Measurements from ENCODE around the gene ENTPD8.

ENTPD8 gene

DNA sequence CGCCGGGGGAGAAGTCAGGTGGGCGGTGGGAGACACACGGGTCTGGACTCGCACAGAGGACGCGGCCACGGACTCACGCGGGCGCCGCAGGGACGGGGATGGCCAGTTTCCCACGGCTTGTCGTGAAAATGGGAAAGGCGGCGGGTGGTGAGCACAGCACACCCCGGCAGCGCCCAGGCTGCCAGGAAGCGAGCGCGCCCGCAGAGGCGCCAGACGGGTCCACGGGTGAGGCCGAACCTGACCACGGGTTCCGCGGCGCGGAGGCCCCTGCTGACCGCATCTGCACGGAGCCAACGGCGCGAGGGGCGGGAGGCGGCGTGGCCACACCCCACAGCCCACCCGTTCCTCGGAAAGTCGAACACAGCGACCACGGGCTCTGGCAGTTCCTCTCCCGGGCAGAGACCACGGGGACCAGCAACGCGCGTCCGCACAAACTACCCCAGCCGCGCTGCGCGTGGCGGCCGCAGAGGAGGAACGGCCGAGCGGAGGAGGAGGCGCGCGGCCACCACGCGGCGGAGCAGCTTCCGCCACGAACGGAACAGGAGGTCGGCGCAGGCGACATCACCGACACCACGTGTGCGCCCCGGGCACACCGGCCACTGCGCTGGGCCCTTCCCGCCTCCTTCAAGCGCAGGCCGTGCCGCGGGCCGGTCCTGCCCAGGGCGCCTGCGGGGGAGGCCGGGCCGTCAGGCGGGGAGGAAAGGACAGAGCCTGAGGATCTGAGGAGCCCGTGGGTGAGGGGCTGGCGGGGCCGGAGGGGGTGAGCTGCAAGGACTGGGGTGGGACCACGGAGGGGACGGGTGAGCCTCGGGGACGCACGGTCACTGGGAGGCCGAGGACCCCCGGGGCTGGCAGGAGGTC lies 23.8 kb downstream of the ENTPD8 start:
- no peak overlapping the region for H4K8ac ChIP-seq (ENCODE audit: low read depth, low read length)
- no peak overlapping the region for H3K4ac ChIP-seq (ENCODE audit: low read depth, low read length)
- H2AK5ac ChIP-seq (ENCODE audit: low read length): no peak overlapping the region
- no peak overlapping the region for H2BK120ac ChIP-seq (ENCODE audit: low read depth, low read length)
- no peak overlapping the region for H2BK15ac ChIP-seq (replicated peaks; ENCODE audit: low read depth)
- no peak overlapping the region for H3K27ac ChIP-seq (ENCODE audit: low read depth, low read length)
- no peak overlapping the region for H3K18ac ChIP-seq (ENCODE audit: low read length)
- no peak for DNase-seq
- H3K36me3 ChIP-seq (ENCODE audit: control insufficient read depth, insufficient read depth, low read length): no peaks in the 10 kb centered on the region
- peaks cover 3% of the 10 kb centered on the region for H3K4me1 ChIP-seq (ENCODE audit: control insufficient read depth, low read depth, low read length)
- H3K56ac ChIP-seq (ENCODE audit: low read length): no peak overlapping the region
- no peaks in the 10 kb centered on the region for H3K79me2 ChIP-seq (ENCODE audit: control insufficient read depth, insufficient read depth, low read length)
- H3K79me1 ChIP-seq (ENCODE audit: low read length): peaks cover 4% of the 10 kb centered on the region
- H3K23ac ChIP-seq (ENCODE audit: low read length): no peak overlapping the region
- no peaks in the 10 kb centered on the region for H3K27me3 ChIP-seq (ENCODE audit: insufficient read depth, low read length, poor library complexity)
- H2BK5ac ChIP-seq (ENCODE audit: low read length): no peak overlapping the region
- H4K5ac ChIP-seq (ENCODE audit: low read length): no peak overlapping the region
- H3K4me3 ChIP-seq (ENCODE audit: low read length): no peak overlapping the region
- no peak overlapping the region for H3K4me2 ChIP-seq (ENCODE audit: low read length)
- H3K9ac ChIP-seq (ENCODE audit: low read length): no peak overlapping the region
- WGBS (ENCODE audit: extremely low coverage, insufficient coverage, low lambda C conversion rate): no CpG with 5 or more reads among the region's 99 CpGs

DNA sequence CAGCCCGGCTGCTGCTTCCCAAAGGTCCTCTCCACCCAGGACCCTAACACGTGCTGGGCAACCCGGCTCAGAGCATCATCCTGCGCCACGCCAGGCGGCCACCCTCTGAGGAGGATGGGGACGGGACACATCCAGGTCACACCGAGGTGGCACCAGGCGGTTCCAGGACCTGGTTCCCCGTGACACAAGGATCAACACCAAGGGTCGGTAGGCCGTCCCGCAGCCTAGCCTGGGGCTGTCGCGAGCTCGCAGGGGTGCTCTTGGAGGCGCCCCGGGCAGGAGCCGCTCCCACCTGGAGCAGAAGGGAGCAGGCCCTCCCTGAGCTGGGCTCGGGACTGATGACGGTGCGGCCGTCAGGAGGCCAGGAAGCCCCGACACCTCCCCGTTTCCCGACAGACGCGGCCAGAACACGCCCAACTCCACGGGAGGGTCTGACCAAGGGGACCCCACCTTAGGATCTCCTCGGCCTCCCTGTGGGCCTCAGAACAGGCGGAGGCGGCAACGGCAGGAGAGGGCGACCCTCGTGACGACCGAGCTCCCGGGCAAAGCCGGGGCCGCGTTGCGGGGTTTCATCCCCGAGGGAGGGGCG lies 24.5 kb downstream of the ENTPD8 start:
- Histone ChIP-seq H3K79me1 (ENCODE audit: low read length) (peaks cover 2% of the 10 kb centered on the region), H3K4me2 (ENCODE audit: low read length) (no peak overlapping the region), H4K5ac (ENCODE audit: low read length) (no peak overlapping the region), H3K27me3 (ENCODE audit: insufficient read depth, low read length, poor library complexity) (no peaks in the 10 kb centered on the region), H3K9ac (ENCODE audit: low read length) (no peak overlapping the region), H2AK5ac (ENCODE audit: low read length) (no peak overlapping the region), H4K8ac (ENCODE audit: low read depth, low read length) (no peak overlapping the region), H3K18ac (ENCODE audit: low read length) (no peak overlapping the region), H3K27ac (ENCODE audit: low read depth, low read length) (no peak overlapping the region), H3K79me2 (ENCODE audit: control insufficient read depth, insufficient read depth, low read length) (no peaks in the 10 kb centered on the region), H3K4me1 (ENCODE audit: control insufficient read depth, low read depth, low read length) (no peaks in the 10 kb centered on the region), H3K4ac (ENCODE audit: low read depth, low read length) (no peak overlapping the region), H3K4me3 (ENCODE audit: low read length) (no peak overlapping the region), H3K56ac (ENCODE audit: low read length) (no peak overlapping the region), H2BK15ac (replicated peaks; ENCODE audit: low read depth) (no peak overlapping the region), H3K36me3 (ENCODE audit: control insufficient read depth, insufficient read depth, low read length) (no peaks in the 10 kb centered on the region), H2BK5ac (ENCODE audit: low read length) (no peak overlapping the region), H3K23ac (ENCODE audit: low read length) (no peak overlapping the region), H2BK120ac (ENCODE audit: low read depth, low read length) (no peak overlapping the region)
- no CpG with 5 or more reads among the region's 45 CpGs for WGBS (ENCODE audit: extremely low coverage, insufficient coverage, low lambda C conversion rate)
- DNase-seq: no peak

DNA sequence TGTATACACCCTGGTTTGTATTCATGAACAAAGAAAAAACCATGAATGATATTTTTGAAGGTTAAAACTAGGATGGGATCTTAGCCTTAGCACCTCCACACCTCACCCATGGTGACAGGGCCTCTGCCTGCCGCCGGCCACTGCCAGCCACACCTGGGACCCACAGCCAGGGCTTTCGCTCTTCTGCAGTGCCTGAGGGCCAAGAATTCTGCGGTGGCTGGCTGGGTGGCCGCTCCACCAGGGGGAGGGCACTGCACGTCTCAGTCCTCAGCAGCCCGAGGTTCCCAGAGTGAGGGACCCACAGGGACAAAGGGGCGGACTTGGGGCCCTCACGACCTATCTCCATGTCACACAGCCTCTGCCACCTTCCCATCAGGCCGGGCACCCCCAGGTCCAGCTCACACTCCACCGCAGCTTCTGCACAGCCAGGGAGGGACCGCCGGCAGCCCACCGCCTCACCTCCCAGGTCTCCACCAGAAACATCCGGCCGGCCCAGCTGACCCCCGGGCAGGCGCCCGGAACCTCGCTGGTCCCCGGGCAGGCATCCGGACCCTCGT lies 25.1 kb downstream of the ENTPD8 start:
- H4K8ac ChIP-seq (ENCODE audit: low read depth, low read length): no peak overlapping the region
- H3K4ac ChIP-seq (ENCODE audit: low read depth, low read length): no peak overlapping the region
- DNase-seq: no peak
- no peaks in the 10 kb centered on the region for H3K4me1 ChIP-seq (ENCODE audit: control insufficient read depth, low read depth, low read length)
- no peaks in the 10 kb centered on the region for H3K79me2 ChIP-seq (ENCODE audit: control insufficient read depth, insufficient read depth, low read length)
- no peak overlapping the region for H3K9ac ChIP-seq (ENCODE audit: low read length)
- H3K4me3 ChIP-seq (ENCODE audit: low read length): no peak overlapping the region
- H3K79me1 ChIP-seq (ENCODE audit: low read length): no peaks in the 10 kb centered on the region
- H2BK5ac ChIP-seq (ENCODE audit: low read length): no peak overlapping the region
- no peak overlapping the region for H3K56ac ChIP-seq (ENCODE audit: low read length)
- H3K23ac ChIP-seq (ENCODE audit: low read length): no peak overlapping the region
- no peak overlapping the region for H4K5ac ChIP-seq (ENCODE audit: low read length)
- WGBS (ENCODE audit: extremely low coverage, insufficient coverage, low lambda C conversion rate): no CpG with 5 or more reads among the region's 23 CpGs
- no peak overlapping the region for H3K18ac ChIP-seq (ENCODE audit: low read length)
- H2BK120ac ChIP-seq (ENCODE audit: low read depth, low read length): no peak overlapping the region
- H3K27me3 ChIP-seq (ENCODE audit: insufficient read depth, low read length, poor library complexity): no peaks in the 10 kb centered on the region
- no peak overlapping the region for H2BK15ac ChIP-seq (replicated peaks; ENCODE audit: low read depth)
- H3K4me2 ChIP-seq (ENCODE audit: low read length): no peak overlapping the region
- no peak overlapping the region for H3K27ac ChIP-seq (ENCODE audit: low read depth, low read length)
- H3K36me3 ChIP-seq (ENCODE audit: control insufficient read depth, insufficient read depth, low read length): no peaks in the 10 kb centered on the region
- H2AK5ac ChIP-seq (ENCODE audit: low read length): no peak overlapping the region

DNA sequence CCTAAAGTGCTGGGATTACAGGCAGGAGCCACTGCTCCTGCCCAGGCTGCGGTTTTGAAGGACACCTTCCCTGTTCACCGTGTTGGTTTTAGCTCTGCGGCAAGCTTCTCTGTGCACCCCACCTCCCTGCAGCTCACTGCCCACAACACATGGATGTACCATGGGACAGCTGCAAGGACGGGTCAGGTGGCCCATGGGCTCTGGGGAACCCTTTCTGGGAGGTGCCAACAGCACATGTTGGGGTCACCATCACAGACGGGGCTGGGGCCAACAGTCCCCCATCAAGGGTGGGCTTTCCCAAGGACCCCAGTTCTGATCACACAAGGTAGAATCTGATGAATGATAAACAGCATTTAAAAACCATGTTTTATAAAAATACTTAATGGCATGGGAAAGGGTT lies 25.7 kb downstream of the ENTPD8 start:
- H3K27ac ChIP-seq (ENCODE audit: low read depth, low read length): no peak overlapping the region
- H4K8ac ChIP-seq (ENCODE audit: low read depth, low read length): no peak overlapping the region
- no peaks in the 10 kb centered on the region for H3K27me3 ChIP-seq (ENCODE audit: insufficient read depth, low read length, poor library complexity)
- H3K79me2 ChIP-seq (ENCODE audit: control insufficient read depth, insufficient read depth, low read length): no peaks in the 10 kb centered on the region
- WGBS (ENCODE audit: extremely low coverage, insufficient coverage, low lambda C conversion rate): no CpG with 5 or more reads among the region's 5 CpGs
- no peak overlapping the region for H2BK120ac ChIP-seq (ENCODE audit: low read depth, low read length)
- no peaks in the 10 kb centered on the region for H3K4me1 ChIP-seq (ENCODE audit: control insufficient read depth, low read depth, low read length)
- H3K36me3 ChIP-seq (ENCODE audit: control insufficient read depth, insufficient read depth, low read length): no peaks in the 10 kb centered on the region
- no peak overlapping the region for H2AK5ac ChIP-seq (ENCODE audit: low read length)
- H3K4me3 ChIP-seq (ENCODE audit: low read length): no peak overlapping the region
- no peak overlapping the region for H3K18ac ChIP-seq (ENCODE audit: low read length)
- no peak overlapping the region for H3K23ac ChIP-seq (ENCODE audit: low read length)
- no peak overlapping the region for H3K4me2 ChIP-seq (ENCODE audit: low read length)
- no peak overlapping the region for H2BK15ac ChIP-seq (replicated peaks; ENCODE audit: low read depth)
- no peak for DNase-seq
- no peak overlapping the region for H2BK5ac ChIP-seq (ENCODE audit: low read length)
- no peaks in the 10 kb centered on the region for H3K79me1 ChIP-seq (ENCODE audit: low read length)
- H3K4ac ChIP-seq (ENCODE audit: low read depth, low read length): no peak overlapping the region
- H3K56ac ChIP-seq (ENCODE audit: low read length): no peak overlapping the region
- no peak overlapping the region for H4K5ac ChIP-seq (ENCODE audit: low read length)
- no peak overlapping the region for H3K9ac ChIP-seq (ENCODE audit: low read length)

DNA sequence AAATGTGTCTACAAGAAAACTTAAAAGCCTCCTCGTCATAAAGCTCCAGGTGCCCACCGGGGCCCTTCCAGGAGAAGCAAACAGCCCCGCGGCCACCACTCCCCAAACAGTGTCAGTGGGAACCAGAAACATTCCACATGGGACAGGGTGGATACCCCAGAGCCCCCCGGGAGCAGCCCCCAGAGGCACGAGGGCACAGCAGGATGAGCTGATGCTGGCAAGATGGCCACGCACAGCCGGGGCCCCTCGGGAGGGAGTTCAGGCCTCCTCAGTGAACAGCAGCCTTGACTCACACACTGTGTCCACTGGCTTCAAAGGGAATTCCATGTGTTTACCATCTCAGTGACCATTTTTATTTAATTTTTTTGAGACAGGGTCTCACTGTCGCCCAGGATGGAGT lies 28.7 kb downstream of the ENTPD8 start:
- no peak overlapping the region for H4K5ac ChIP-seq (ENCODE audit: low read length)
- no peaks in the 10 kb centered on the region for H3K79me2 ChIP-seq (ENCODE audit: control insufficient read depth, insufficient read depth, low read length)
- no peak overlapping the region for H3K4ac ChIP-seq (ENCODE audit: low read depth, low read length)
- H4K8ac ChIP-seq (ENCODE audit: low read depth, low read length): no peak overlapping the region
- H3K4me2 ChIP-seq (ENCODE audit: low read length): no peak overlapping the region
- no peaks in the 10 kb centered on the region for H3K36me3 ChIP-seq (ENCODE audit: control insufficient read depth, insufficient read depth, low read length)
- H3K18ac ChIP-seq (ENCODE audit: low read length): no peak overlapping the region
- no peaks in the 10 kb centered on the region for H3K79me1 ChIP-seq (ENCODE audit: low read length)
- H3K23ac ChIP-seq (ENCODE audit: low read length): no peak overlapping the region
- H2BK15ac ChIP-seq (replicated peaks; ENCODE audit: low read depth): no peak overlapping the region
- no peak overlapping the region for H2BK5ac ChIP-seq (ENCODE audit: low read length)
- H3K56ac ChIP-seq (ENCODE audit: low read length): no peak overlapping the region
- H3K27me3 ChIP-seq (ENCODE audit: insufficient read depth, low read length, poor library complexity): no peaks in the 10 kb centered on the region
- H2BK120ac ChIP-seq (ENCODE audit: low read depth, low read length): no peak overlapping the region
- no peak overlapping the region for H3K9ac ChIP-seq (ENCODE audit: low read length)
- WGBS (ENCODE audit: extremely low coverage, insufficient coverage, low lambda C conversion rate): no CpG with 5 or more reads among the region's 10 CpGs
- H2AK5ac ChIP-seq (ENCODE audit: low read length): no peak overlapping the region
- H3K27ac ChIP-seq (ENCODE audit: low read depth, low read length): no peak overlapping the region
- H3K4me1 ChIP-seq (ENCODE audit: control insufficient read depth, low read depth, low read length): no peaks in the 10 kb centered on the region
- DNase-seq: no peak
- H3K4me3 ChIP-seq (ENCODE audit: low read length): no peak overlapping the region

All from mesendoderm (in vitro differentiated cells).